HUDEP-2 (cell line): ENCODE measurements around the gene ETNK1.

ENCODE experiments used
- DNase-seq, 76 experiments: peaks; one replicate each; lab custom pipeline; 2025; ENCODE audit not compliant: unreplicated experiment in 76 of 76; lab: John Stamatoyannopoulos, UW

ETNK1 gene

GRCh38 chr12:22631863-22632463 is 7.0 kb downstream of the ETNK1 start:
- DNase-seq: no peak

- DNase-seq: no peak
Observed at GRCh38 chr12:22634883-22635282, 9.9 kb downstream of the ETNK1 start.

GRCh38 chr12:22635812-22636211 is 10.8 kb downstream of the ETNK1 start:
- no peak for DNase-seq

GRCh38 chr12:22640851-22641250 is 15.9 kb downstream of the ETNK1 start:
- DNase-seq: no peak

GRCh38 chr12:22641353-22642053 is 16.5 kb downstream of the ETNK1 start:
- no peak for DNase-seq

- DNase-seq: no peak
Observed at GRCh38 chr12:22648668-22649067, 23.7 kb downstream of the ETNK1 start.

- DNase-seq: no peak
Observed at GRCh38 chr12:22653075-22653474, 28.1 kb downstream of the ETNK1 start.

GRCh38 chr12:22653791-22654190 is 28.8 kb downstream of the ETNK1 start:
- DNase-seq: no peak

- no peak for DNase-seq
Observed at GRCh38 chr12:22656376-22656775, 31.4 kb downstream of the ETNK1 start.

GRCh38 chr12:22656831-22657230 is 31.9 kb downstream of the ETNK1 start:
- no peak for DNase-seq

GRCh38 chr12:22657538-22657937 is 32.6 kb downstream of the ETNK1 start:
- DNase-seq: no peak

GRCh38 chr12:22658214-22658613 is 33.2 kb downstream of the ETNK1 start:
- DNase-seq: peak in 1 of 76 experiments; percentile 0

- DNase-seq: no peak
Observed at GRCh38 chr12:22662356-22662755, 37.4 kb downstream of the ETNK1 start.

GRCh38 chr12:22665476-22665875 is 40.5 kb downstream of the ETNK1 start:
- no peak for DNase-seq

GRCh38 chr12:22667122-22667521 is 42.2 kb downstream of the ETNK1 start:
- no peak for DNase-seq

GRCh38 chr12:22668441-22668840 is 43.5 kb downstream of the ETNK1 start:
- no peak for DNase-seq

GRCh38 chr12:22670762-22671161 is 45.8 kb downstream of the ETNK1 start:
- DNase-seq: peak in 1 of 76 experiments; percentile 7

GRCh38 chr12:22672951-22673350 is 48.0 kb downstream of the ETNK1 start:
- no peak for DNase-seq

GRCh38 chr12:22677781-22678574 is 53.0 kb downstream of the ETNK1 start:
- no peak for DNase-seq

GRCh38 chr12:22682663-22683062 is 57.7 kb downstream of the ETNK1 start:
- DNase-seq: no peak

- DNase-seq: no peak
Observed at GRCh38 chr12:22683131-22683530, 58.2 kb downstream of the ETNK1 start.
